Posterior vena cava (tissue), 2 donors: Measurements from ENCODE around the gene AP2B1. TPM values are rescaled to one million over a fixed set of nuclear protein-coding genes. Genes with fewer than 3 reads are reported as not detected.
"Not testable (repeated sequence)": the region's sequence is repeated elsewhere in the genome, so short reads cannot be mapped to it uniquely, and the experiment has no call there.

Source experiments
- DNase-seq: peaks from one replicate; pipeline ENCODE4 v3.0.0-alpha.2; 2020; ENCODE audit warnings: low spot score
- intact Hi-C, 2 donors: fragments of 100-400 bp; cut with DNase I; formaldehyde crosslinking; loops; one replicate each; pipeline versions ENCODE4 v1.14.1 to v1.14.2; 2022 to 2023
- total RNA-seq, 2 donors: library from RNA; stranded (reverse); fragmentation: NEBNext Ultra II Directional; extraction: Animal tissue kit (Norgen Biotek cat#: 25700); gene quantifications; one replicate each; pipeline ENCODE4 v1.2.1, GENCODE V29; 2021
- donor health status: DM: yes; HTN: yes; CAD: no.
- donor health status: DM: yes; HTN: yes; CAD: no.

AP2B1 gene
- total RNA-seq, 2 donors from 2014 or later = 101 to 105 TPM

- DNase-seq, intact Hi-C loops: not testable (repeated sequence)
Measured at GRCh38 chr17:35563181-35563580, 23.9 kb upstream of the AP2B1 start.

DNA sequence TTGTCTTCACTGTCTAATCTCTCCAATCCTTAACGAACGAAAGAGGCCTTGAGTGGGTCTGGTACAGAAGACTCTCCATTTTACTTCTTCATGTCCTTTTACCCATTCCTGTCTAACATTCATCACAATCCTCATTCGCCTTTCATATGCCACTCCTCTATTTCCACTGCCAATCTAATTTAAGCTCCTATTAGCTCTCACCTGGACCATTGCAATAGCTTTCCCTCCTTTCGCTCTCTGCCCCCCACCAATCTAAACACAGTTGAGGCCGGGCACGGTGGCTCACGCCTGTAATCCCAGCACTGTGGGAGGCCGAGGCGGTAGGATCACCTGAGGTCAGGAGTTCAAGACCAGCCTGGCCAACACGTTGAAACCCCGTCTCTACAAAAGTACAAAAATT, 20.2 kb upstream of the AP2B1 start:
- intact Hi-C loops = no loop called here
- peak; percentile 48 for DNase-seq

- DNase-seq = no peak
- intact Hi-C loops = no loop called here
Measured at GRCh38 chr17:35568561-35568960, 18.6 kb upstream of the AP2B1 start.

DNA sequence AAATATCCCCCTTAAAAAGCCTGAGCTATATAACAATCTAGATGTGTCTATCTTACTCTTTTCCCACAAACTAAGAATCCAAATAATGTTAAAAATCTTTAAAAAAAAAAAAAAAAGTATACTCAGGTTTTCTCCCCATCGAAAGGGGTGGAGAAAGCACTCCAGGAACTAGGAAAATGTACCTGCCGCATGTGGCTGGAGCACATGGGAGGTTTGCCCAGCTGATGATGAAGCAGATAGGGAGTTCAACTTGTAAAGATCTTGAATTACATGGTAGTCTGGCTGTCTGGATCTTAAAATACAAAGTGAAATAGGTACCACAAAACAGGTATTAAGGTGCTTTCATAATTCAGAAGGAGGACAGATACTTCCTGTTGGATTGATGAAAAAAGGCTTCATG, 17.7 kb upstream of the AP2B1 start:
- no peak for DNase-seq
- intact Hi-C loops = no loop called here

GRCh38 chr17:35575759-35576158, 11.4 kb upstream of the AP2B1 start:
- no peak for DNase-seq
- intact Hi-C loops = no loop called here

DNA sequence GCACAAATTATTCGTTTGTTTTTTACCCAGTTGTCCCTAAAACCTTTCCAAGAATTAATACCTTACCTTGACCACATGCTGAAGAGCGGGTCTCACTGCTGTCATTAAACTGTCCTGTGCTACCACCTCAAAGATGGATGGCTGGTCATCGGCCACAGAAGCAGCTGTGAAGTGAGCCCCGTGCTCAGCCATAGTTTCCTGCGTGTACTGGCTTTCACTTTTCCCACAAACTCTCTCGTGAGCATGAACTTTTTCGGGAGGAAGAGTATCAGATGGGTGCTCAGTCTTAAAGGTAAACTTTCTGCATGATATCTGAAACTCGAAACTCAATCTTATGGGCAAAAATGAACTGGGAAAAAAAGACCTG, 9.3 kb upstream of the AP2B1 start:
- no peak for DNase-seq
- intact Hi-C loops = no loop called here

GRCh38 chr17:35578197-35578928, 8.8 kb upstream of the AP2B1 start, which contains the start of gene PEX12:
Gene PEX12 (minus strand): TSS chr17:35578571. CDS start chr17:35578021, 550 bp downstream.
- intact Hi-C loops = no loop called here
- peak; percentile 95 for DNase-seq

GRCh38 chr17:35578929-35579432, 8.1 kb upstream of the AP2B1 start:
- intact Hi-C loops = no loop called here
- no peak for DNase-seq

GRCh38 chr17:35584061-35584460, 3.1 kb upstream of the AP2B1 start:
- DNase-seq = no peak
- intact Hi-C loops = loop anchor here in 1 of 2 donors (10.0 kb wide), 1 partner anchor 221 kb away; the partner anchor contains the start of gene TAF15

DNA sequence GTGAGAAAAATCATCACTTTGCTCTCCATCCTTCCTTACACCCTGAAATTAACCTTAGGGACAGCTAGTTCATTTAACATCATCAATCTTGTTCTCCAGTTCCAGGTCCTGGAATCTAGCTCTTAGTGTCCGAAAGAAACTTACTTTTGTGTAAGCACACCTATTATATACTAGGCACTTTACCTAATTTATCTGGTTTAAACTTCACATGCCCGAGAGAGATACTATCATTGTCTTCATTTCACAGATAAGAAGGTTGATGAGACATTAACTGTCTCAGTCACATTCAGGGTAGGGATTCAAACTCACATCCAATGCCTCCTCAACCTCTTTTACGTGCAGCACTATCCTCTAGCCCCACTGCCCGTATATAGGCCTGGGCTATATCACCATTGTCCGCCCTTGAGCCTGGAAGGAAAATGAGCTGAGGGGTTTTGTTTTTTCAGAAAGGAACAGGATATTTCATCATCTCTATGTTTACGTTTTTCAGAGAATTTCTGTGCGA, 501 bp upstream of the AP2B1 start:
- DNase-seq = no peak
- intact Hi-C loops = loop anchor here in 1 of 2 donors (10.0 kb wide), 1 partner anchor 218 kb away; the partner anchor contains the start of gene TAF15

GRCh38 chr17:35588196-35588920, 1.2 kb downstream of the AP2B1 start:
- DNase-seq = no peak
- intact Hi-C loops = loop anchor here in 1 of 2 donors (10.0 kb wide), 1 partner anchor 216 kb away; the partner anchor contains the start of gene TAF15

- intact Hi-C loops = no loop called here
- no peak for DNase-seq
Measured at GRCh38 chr17:35596072-35596471, 8.9 kb downstream of the AP2B1 start.

DNA sequence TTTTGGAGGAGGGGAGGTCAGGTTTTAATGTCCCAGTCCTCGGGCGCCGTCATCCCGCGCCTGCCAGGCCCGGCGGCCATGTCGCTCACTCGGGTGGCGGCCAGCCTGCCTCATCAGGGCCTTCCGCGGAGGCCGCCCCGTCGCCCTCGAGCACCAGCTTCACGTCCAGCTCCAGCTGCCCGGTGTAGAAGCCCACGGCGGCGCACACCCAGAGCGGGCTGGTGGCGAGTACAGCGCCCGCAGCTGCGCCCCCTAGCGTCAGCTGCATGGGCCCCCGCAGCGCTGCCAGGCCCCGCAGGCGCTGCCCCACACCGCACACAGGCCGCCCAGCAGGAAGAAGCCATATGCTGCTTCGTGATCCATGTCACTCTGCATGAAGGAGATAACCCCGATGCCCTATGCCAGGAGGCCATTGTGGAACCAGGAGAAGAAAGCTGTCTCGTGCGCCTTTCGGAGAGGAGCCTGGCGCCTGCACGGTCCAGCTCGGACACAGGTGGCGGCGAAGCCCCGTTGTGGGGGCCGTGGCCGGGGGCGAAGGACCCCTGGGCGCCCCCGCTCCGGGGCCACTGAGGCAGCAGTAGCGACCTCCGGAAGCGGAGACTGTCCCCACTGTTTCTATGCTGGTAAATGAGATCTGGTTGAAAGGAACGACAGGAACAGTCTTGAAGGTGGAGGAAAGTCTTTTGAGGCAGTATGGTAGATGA, 9.6 kb downstream of the AP2B1 start:
- intact Hi-C loops = no loop called here
- DNase-seq = no peak

- no peak for DNase-seq
- intact Hi-C loops = no loop called here
Measured at GRCh38 chr17:35597604-35598003, 10.5 kb downstream of the AP2B1 start.

DNA sequence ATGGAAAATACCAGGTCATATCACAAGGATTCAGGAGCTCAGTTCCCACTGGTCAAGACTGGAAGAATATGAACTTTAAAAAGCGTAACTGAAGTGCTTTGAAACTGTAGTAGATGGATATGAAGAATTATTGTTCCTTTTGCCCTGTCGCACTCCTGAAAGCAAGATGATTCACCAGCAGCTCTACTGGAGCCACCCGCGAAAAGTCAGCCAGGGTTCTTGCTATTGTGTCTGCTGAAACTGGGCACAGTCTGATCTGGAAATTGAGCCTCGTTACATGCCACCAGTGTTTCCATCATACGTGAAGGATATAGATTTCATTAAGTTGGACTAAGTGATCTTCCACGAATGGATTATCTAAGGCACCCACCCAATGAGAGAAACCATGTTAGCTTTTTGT, 16.6 kb downstream of the AP2B1 start:
- intact Hi-C loops = no loop called here
- DNase-seq = no peak

DNA sequence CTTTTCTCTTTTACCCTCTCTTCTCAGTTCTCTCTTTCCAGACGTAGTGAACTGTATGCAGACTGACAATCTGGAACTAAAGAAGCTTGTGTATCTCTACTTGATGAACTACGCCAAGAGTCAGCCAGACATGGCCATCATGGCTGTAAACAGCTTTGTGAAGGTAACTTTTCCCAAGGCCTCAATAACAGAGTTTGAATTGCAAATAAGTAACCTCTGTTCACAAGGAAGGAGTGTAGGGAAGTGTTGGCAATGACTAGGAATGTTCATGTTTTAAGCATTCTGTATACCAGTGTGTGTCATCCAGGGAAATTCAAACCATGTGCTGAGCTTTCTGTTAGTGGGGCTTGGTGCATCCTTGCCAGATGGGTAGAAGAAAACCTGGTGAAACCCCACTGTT, 18.6 kb downstream of the AP2B1 start:
- intact Hi-C loops = no loop called here
- no peak for DNase-seq

GRCh38 chr17:35607239-35607847, 20.2 kb downstream of the AP2B1 start:
- intact Hi-C loops = no loop called here
- DNase-seq = no peak

GRCh38 chr17:35609831-35610230, 22.7 kb downstream of the AP2B1 start:
- intact Hi-C loops = loop anchor here (5.0 to 10.0 kb wide), 2 partner anchors 135 to 137 kb away; no protein-coding TSS in a partner anchor

DNA sequence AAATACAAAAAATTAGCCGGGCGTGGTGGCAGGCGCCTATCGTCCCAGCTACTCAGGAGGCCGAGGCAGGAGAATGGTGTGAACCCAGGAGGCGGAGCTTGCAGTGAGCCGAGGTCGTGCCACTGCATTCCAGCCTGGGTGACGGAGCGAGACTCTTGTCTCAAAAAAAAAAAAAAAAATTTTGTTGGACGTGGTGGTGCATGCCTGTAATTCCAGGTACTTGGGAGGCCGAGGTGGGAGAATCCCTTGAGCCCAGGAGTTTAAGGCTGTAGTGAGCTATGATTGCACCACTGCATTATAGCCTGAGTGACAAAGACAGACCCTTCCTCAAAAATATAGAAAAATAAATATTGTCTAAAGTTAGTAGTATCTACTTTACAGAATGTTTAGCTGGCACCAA, 23.6 kb downstream of the AP2B1 start:
- DNase-seq = not testable (repeated sequence)
- intact Hi-C loops = loop anchor here (5.0 to 10.0 kb wide), 2 partner anchors 134 to 137 kb away; no protein-coding TSS in a partner anchor

More at GRCh38 chr17:35609831-35610230, 22.7 kb downstream of the AP2B1 start:
- no peak for DNase-seq
